HG02884 (cell line): ENCODE measurements around the gene WDR46.
"Not testable (repeated sequence)": the region's sequence is repeated elsewhere in the genome, so short reads cannot be mapped to it uniquely, and the experiment has no call there.

ENCODE experiments used
- ATAC-seq: cut with Tn5 transposase; IDR thresholded peaks from one replicate; pipeline ENCODE4 v1.9.1; 2021; ENCODE audit warnings: mild to moderate bottlenecking, moderate library complexity; ENCODE audit not compliant: unreplicated experiment

WDR46 gene

DNA sequence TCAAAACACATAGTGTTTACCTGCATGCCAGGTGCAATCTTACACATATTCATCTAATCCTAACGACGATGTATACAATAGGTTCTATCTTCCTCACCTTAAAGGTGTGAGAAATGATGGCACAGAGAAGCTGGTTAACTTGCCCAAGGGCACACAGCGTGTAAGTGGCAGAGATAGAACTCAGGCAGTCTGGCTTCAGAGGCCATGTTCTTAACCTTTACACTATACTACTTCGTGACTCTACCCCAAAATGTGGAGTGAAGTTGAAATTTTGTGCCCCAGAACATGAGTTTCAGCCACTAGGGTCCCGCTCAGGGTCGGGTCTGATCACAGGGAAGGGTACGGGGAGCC lies 17.9 kb downstream of the WDR46 start:
- no peak for ATAC-seq

DNA sequence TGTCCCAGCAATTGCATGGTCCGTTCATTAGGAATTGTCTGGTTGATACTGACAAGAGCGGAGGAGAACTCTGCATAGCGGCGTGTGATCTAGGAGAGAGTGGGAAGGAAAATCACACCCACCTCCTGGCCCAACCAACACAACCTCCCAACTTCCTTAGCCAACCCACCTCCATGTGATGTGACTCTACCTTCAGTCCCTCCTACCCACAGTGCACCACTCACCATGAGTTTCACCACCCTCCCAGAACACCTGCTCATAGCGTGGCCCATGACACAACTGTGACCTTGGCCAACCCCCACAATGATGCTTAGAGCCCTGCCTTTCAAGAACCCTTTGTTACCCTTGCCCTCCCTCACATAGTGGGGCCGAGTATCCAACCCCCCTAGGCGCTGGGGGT lies 25.0 kb downstream of the WDR46 start:
- no peak for ATAC-seq

DNA sequence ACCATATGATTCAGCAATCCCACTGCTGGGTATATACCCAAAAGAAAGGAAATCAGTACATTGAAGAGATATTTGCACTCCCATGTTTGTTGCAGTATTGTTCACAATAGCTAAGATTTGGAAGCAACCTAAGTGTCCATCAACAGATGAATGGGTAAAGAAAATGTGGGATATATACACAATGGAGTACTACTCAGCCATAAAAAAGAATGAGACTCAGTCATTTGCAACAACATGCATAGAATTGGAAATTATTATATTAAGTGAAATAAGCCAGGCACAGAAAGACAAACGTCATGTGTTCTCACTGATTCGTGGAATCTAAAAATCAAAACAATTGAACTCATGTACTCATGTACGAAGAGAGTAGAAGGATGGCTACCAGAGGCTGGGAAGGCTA lies 26.5 kb downstream of the WDR46 start:
- not testable (repeated sequence) for ATAC-seq

DNA sequence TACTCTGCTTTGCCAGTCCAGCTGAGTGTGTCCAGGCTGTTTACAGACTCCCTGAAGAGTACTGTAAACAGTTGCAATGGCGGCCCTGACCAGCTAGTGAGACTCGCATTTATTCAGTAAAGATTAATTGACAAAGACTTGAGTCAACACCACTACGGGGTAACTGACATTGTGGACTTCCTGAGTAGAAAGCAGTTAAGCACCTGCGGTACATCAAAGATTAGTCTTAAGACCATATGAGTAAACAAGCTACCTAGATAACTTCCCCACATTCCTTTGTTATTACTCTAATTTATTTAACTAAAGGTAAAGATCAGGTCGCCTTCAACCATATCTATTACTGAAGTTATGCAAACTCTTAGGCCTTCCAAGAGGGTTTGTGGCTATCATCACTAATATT lies 30.0 kb downstream of the WDR46 start:
- no peak for ATAC-seq

DNA sequence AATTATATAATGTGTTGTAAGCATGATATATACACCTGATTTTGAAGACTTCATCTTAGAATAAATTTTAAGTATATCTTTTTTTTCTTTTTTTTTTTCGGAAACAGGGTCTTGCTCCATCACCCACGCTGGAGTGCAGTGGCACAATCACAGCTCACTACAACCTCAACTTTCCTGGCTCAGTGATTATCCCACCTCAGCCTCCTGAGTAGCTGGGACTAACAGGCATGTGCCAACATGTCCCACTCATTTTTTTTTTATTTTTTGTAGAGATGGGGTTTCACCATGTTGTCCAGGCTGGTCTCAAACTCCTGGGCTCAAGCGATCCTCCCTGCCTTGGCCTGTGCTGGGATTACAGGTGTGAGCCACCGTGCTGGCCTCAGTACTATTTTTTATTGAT lies 34.4 kb downstream of the WDR46 start:
- ATAC-seq = no peak

DNA sequence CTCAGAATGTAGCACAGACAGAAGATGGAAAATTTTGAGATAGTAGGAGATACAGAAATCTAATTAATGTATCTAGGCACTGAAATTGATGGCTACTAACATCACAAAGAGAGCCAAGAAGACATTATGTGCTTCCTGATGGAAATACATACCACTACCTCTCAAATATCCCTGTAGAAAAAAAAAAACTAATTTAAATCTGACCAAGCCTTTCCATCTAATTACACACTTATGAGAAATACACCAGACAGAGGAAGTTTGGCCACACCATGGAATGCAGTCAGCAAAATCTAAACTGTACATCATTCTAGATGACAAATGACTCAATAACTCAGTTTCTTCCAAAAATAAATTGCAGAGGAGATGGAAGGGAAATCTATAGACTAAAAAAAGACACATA lies 36.3 kb downstream of the WDR46 start:
- ATAC-seq = no peak

DNA sequence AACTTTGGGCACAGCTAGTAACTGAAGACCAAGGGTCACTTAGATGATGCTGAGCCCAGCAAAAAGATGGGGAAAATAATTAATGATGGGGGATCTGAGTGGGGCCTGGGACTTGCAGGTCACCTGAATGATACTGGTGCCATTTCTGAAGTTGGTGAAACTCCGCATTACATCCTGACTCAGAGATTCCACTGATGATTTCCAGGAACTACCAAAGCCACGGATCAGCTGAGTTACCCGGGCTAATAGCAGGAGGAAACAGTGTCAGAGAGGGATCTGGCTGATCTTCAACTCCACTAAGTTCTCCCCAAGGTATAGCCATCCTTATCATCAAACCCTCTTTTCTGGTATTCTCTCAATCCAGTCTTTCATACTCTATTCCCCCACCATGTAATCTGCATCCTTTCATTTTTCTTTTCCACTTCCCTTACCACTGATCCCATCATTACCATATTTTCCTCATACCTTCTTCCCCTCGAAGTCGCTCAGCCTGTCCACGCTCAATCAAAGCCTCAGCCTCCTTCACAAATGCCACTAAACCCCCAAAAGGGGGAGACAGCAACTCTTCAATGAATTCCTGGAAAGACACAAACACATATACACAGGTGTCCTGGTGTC lies 37.5 kb downstream of the WDR46 start:
- ATAC-seq = no peak

DNA sequence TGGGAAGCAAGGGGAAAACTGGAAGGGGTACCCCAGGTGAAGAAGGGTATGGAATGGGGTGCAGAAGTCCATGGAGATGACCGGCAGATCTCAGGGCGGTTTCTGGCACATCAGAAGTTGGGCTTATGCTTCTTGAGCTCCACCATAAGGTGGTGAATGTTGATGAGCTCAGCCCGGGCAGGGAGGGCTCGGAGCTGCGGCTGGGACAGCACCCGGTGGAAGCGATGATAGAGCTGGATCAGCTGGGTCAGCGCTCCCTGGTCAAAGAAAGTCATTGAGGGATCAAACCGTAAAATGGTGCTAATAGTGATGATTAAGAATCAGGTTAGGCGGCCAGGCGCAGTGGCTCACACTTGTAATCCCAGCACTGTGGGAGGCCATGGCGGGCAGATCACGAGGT lies 38.3 kb downstream of the WDR46 start:
- no peak for ATAC-seq

DNA sequence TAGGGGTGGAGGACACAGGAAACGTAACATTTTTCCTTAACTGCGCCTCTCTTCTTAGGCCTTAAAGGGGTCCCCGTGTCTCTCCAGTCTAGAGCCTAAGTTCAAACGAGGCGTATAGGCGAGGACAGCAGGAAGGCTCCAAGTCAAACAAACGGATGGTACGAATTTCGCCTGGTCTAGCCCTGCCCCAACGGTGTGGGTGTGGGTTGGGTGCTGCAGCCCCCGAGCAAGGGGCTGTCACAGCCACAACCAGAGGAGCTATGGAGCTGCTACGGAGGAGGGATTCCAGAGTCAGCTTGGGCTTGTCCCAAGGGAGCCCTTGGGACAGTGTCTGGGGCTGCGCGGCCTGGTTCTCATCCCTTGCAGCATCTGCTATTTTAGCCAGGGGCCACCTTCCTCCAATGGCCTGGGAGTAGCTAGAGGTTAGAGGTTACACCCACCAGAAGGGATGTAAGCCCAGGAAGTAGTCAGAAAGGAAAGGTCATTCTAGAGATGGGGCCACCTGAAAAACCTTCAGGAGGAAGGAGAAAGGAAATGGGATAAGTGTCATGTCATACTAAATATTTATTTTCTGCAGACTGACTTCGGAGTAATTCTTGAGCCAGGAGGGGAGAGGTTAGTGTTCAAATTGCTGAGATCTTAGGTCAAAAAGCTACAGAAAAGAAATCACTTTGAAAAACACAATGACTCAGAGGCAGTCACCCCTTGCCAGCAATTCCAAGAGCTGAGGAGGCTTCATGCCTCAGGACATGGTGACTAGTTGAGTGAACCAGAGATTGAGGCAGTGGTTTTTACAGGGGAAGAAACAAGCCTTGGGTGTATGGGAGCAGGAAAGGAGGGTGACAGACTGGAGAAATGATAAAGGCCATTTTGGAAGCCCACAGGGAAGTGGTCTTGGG lies 39.1 kb downstream of the WDR46 start:
- ATAC-seq = no peak

DNA sequence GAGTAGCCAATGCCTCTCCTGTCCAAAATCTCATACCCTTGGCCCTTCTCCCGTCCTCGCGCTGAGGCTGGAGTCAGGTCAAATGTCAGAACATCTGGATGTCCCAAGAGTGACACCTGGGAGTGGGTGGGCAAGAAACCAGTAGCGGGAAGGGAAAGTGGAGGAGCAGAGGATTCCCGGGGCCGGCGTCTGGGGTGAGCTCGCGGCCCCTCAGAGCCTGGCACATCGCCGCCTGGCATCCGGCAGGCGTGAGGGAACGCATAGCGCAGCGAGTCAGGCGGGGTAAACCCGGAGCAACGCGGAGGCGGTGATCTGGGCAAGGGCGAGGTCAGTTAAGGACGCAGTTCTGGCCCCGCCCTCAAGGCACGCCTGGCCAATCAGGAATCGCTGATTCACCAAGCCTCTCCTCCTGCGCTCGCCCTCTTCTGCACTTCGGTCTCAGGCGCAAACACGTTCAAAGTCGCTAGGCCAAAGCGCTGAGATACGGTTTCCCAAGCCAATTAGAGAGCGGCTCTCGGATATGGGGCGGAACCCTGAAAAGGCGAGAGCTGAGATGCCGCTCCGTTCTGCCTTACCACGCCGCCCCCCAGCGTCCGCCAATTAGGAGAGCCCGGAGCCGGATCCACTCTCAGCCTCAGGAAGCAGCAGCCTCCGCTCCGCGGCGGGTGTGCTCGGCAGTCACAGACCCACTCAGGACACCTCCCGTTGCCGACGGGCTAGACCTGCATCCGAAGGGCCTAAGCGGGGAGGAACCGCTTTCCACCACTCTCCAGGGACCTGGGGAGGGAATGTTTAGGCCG lies 39.9 kb downstream of the WDR46 start:
- peak; percentile 75 for ATAC-seq

DNA sequence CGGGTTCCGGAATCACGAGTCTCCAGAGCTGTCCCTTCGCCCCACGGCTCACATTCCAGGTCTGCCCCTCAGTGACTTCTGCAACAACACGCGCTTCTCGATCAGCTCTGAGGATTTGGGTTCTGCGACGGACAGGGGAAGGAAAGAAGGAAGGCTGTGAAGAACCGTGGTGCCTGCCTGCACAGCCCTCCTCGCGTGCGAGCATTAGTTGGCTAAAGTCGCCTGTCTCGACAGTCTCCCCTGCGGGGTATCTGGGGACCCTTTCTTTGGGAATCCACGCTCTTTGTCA lies 40.5 kb downstream of the WDR46 start:
- peak; percentile 20 for ATAC-seq

DNA sequence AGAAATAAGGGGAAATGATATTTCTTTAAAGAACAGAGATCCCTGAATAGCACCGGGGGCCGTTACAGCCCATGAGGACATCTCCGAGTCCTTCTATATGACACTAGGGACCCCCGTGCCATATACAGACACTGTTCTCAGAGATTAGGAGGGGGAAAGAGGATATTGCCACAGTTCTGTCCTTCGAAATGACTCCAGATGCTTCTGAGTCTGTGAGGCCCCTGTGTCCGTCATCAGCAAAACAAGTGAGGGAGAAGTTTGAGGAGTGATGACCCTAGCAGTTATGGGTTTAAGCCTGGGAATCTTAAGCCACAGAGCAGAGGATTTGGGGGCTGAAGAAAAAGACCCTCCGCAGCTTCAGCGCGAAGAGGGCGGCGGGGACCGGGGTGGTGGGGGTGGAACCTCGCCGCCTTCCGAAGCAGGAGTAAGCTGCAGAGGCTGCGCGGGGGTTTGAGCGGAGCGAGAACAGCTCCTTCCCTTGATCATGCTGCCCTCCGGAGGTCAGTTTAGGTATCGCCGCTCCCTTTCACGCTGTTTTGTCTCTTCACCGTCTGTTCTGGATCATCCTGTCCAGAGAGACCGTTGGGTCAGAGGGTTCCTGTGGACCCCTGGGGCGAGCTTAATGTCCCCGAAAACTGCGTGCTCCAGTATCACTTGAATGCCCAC lies 40.9 kb downstream of the WDR46 start:
- peak; percentile 31 for ATAC-seq

DNA sequence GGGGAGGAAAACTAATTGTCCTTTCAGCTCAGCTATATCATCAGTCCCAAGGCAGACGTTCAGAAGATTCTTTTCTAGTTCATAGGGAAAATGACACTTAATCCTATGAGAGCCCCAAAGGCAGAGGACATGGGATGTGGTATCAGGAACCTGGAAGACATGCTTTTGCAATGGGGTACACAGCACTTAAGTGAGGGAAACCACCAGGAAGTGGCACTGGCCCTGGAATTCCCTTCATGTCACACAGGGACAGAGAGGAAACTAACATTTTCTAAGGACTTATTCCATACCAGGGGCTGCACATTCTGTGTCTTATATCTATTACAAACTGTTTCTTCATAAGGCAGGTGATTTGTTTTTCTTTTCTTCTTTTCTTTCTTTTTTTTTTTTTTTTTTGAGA lies 45.6 kb downstream of the WDR46 start:
- ATAC-seq = no peak

DNA sequence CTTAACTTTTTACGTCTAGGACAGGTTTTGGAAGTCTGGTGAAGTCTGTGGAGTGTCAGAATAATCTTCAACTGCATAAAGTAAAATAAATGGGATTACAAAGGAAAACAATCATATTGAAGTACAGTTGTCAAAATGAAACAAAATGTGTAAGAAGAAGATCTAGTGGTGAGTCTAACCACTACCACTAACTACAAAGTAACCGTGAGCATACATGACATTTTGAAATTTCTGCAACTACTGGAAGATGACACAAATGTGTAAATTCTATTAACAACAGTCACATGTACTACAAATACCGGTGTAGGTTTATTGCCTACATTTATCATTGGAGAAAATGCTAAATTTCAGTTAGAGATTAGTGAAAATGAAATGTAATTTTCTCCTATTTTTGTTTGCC lies 47.1 kb downstream of the WDR46 start:
- ATAC-seq = no peak

DNA sequence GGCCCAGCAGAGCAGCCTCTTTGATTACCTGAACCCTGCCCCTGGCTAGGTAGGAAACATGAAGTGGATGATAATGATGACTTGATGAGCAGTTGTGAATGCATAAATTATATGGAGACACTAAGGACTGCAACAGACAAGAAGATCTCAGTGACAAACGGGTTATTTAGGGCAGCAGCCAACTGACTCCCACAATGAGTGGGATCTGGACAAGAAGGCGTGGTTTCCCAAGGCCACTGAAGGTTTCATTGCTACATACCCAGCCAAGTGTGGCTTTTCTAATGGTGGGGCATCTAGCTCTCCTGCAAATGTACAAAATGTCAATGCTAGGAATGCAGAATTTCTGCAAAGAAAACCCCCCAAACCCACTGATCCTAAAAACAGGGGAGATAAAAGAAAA lies 51.3 kb downstream of the WDR46 start:
- no peak for ATAC-seq

DNA sequence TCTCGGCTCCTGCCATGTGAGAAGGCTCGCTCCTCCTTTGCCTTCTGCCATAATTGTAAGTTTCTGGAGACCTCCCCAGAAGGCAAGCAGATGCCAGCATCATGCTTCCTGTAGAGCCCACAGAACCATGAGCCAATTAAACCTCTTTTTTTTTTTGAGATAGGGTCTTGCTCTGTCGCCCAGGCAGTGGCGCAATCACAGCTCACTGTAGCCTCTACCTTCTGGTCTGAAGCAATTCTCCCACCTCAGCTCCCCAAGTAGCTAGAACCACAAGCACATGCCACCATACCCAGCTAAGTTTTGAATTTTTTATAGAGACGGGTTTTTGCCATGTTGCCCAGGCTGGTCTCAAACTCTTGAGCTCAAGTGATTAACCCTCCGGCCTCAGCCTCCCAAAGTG lies 52.2 kb downstream of the WDR46 start:
- ATAC-seq = no peak

DNA sequence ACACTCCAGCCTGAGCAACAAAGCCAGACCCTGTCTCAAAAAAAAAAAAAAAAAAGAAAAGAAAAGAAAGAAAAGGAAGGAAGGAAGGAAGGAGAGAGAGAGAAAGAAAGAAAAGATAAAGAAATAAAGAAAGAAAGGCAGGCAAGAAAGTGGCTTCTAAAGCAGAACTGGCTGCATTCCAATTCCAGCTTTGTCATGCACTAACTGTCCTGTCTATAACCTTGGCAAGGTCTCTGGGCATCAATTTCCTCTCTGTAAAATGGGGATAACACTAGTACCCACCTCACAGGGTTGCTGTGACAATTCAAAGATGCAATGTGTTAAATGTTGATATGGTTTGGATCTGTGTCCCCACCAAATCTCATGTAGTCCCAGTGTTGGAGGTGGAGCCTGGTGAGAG lies 52.7 kb downstream of the WDR46 start:
- no peak for ATAC-seq

DNA sequence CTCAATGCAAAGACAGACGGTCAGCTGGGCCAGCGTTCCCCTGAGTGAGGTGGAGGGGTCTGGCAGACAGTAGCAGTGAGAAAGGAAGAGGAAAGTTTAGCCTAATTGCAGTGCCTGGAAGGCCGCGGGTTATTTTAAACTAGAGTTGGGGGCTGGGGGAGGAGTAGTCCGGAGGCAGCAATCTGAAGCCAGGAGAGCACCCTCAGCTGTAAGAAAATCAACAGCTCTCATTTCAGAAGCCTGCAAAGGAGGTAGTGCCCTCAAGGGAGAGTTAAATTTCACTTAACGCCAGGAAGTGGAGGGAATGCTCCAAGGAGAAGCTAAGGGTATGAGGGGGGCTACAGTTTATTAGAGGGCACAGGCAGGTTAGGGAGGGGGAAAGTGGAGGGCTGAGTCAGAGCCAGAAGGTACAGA lies 53.8 kb downstream of the WDR46 start:
- ATAC-seq = no peak
